GM19467 (cell line): ENCODE data around the gene CORO2A.

Experiments used
- ATAC-seq: cut with Tn5 transposase; IDR thresholded peaks from one replicate; pipeline ENCODE4 v1.9.1; 2021; ENCODE audit warnings: mild to moderate bottlenecking, moderate library complexity; ENCODE audit not compliant: unreplicated experiment

CORO2A gene

DNA sequence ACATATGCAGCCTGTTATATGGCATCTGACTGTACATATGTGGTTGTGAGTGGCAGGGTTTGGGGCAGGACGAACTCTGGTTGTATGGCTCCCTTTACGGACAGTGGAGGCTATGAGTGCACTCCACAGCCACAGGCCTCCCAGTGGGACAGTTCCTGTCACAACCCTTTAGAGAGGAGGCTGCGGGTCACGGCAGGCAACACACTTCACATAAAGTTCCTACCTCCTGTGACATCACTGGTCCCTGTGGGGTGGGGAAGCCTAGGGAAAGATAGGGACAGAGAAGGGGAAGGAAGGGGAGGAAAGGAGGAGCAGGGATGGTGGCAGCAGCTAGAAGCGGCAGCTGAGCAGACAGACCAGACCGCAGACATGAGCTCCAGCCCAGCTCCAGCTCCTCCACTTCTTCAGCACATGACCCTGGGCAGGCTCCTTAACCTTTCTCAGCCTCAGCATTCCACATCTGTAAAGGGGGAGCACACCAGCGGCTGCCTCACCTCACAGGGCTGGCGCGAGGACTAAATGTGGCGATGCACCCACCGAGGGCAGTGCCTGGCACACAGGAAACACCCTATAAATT lies 27.4 kb upstream of the CORO2A start:
- no peak for ATAC-seq

GRCh38 chr9:98219364-98219716 lies 26.9 kb upstream of the CORO2A start:
- ATAC-seq = no peak

GRCh38 chr9:98218562-98219363 lies 26.3 kb upstream of the CORO2A start:
- no peak for ATAC-seq

- no peak for ATAC-seq
Observed at GRCh38 chr9:98217255-98217654, 24.8 kb upstream of the CORO2A start.

- no peak for ATAC-seq
Observed at GRCh38 chr9:98216391-98216790, 24.0 kb upstream of the CORO2A start.

DNA sequence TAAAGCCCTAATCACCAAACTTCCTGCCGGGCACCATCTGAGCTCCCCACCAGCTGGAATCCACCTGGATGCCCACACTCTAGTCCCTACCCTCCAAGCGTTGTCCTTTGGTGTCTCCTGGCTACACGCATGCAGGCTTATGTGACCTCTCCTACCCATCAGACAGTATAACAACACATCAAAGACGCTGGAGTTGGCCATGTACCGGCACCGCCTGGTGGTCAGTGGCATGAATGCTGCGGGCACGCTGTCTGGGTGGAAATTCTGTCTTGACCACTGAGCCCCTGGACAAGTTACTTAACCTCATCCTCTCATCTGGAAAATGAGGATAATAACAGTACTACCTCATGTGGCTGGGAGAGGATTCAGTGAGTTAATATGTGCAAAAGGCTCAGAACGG lies 23.4 kb upstream of the CORO2A start:
- no peak for ATAC-seq

- no peak for ATAC-seq
Observed at GRCh38 chr9:98215271-98215670, 22.8 kb upstream of the CORO2A start.

- ATAC-seq = no peak
Observed at GRCh38 chr9:98214811-98215210, 22.4 kb upstream of the CORO2A start.

- no peak for ATAC-seq
Observed at GRCh38 chr9:98211260-98211659, 18.8 kb upstream of the CORO2A start.

GRCh38 chr9:98210435-98210834 lies 18.0 kb upstream of the CORO2A start:
- no peak for ATAC-seq

GRCh38 chr9:98209530-98209929 lies 17.1 kb upstream of the CORO2A start:
- ATAC-seq = no peak

DNA sequence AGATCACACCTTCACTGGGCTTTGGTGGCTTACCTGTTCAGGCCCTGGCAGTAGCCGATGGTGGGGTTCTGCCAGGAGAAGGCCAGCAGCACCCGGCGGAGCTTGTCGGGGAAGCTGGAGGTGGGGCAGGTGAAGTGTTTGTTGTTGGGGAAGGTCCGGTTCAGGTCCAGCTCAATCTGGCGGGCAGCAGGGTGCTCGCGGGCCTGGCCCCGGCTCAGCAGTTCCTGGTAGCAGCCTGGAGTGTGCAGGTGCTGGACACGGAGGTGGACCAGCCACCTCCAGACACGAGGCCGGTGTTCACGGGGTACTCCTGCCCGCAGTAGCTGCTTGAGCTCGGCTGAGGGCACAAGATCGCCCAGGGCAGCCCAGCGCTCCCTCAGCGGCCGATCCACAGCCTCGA lies 16.2 kb upstream of the CORO2A start:
- no peak for ATAC-seq

DNA sequence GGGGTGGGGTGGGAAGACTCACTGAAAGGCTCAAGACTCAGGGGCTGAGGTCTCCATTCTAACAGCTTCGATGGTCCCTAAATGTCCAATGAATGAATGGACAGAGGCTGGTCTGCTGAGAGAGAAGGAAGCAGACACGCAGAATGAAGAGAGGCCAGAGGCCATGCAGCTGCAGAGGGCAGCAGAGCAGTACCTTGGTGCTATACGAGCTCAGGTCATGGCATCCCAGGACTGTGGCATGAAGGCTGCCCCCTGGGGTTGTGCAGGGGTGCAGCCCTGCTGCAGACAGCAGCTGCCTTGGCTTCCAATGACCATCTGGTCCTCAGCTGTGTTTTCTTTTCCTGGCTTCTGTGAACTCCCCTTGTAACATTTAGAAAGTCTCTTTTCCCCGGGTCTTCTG lies 15.2 kb upstream of the CORO2A start:
- no peak for ATAC-seq

- no peak for ATAC-seq
Observed at GRCh38 chr9:98206754-98207153, 14.3 kb upstream of the CORO2A start.

DNA sequence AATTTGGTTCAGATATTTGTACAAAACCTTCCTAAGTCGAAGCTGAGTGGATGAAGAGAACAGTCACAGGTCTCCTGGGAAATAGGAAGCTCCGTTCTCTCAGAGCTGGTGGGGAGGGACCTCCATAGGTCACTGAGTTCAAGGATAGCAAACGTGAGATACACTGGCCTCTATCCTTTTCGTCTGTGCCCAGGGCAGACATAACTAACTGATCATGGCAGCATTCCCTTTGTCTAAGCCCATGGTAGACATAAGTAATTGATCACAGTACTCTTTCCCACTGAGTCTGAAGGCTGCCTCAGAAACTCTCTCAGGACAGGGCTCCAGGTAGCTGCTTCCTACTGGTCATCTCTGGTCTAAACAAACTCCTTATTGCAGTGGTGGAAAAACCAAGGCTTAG lies 12.3 kb upstream of the CORO2A start:
- ATAC-seq = no peak

DNA sequence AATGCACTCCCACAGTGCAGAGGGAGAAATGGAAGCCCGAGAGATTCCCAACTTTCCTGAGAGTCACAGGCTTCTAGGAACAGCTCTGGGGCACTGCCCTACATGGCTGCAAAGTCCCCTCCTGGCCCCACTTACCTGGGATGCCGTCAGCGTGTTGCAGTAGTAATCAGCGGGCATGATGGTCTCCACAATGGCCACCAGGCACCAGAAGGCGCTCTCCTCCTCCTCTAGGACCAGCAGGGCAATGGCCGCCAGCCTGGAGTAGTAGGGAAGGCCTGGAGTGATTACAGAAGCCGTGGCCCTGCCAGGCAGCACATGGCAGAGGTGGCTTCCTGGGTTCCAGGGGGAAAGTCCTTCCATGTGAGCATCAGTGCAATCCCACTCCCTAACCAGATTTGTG lies 10.7 kb upstream of the CORO2A start:
- no peak for ATAC-seq

GRCh38 chr9:98202252-98202651 lies 9.8 kb upstream of the CORO2A start:
- ATAC-seq = no peak

DNA sequence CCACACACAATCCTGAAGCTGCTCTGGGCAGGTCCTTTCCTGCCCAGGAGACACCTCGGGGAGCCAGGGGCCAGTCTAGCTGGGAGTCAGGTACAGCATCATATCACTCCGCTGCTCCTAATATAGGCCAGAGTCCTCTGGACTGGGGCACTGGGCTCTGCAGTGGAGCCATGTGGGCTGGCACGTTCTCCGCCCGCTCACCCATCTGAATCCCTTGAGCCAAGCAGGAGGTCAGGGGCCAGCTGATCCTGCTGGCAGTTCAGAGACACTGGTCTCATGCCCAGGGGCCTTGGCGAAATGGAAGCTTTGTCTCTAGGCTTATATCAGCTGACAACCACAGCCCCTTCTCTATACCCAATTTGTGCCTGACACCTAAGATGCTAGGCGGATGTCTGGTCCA lies 9.3 kb upstream of the CORO2A start:
- no peak for ATAC-seq

- no peak for ATAC-seq
Observed at GRCh38 chr9:98201102-98201501, 8.7 kb upstream of the CORO2A start.

GRCh38 chr9:98199388-98200033 lies 7.1 kb upstream of the CORO2A start:
- no peak for ATAC-seq

DNA sequence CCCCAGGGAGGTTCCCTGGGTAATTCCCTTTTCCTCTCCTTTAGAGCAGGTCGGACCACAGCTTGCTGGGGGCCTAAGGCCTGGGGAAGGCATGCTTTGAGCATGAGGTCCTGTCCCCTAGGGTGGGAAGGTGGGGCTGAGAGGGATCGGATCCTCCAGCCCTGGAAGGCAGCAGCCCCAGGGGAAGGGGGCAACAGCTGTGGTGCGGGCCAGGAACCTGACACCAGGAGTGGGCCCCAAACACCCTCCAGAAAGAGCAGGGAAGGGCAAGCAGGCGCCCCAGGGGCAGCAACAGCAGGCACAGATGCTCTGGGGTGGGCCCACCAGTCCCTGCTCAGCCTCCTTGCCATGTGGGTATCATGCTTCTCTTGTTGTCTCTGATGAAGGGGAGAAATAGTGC lies 3.2 kb upstream of the CORO2A start:
- no peak for ATAC-seq

- ATAC-seq = no peak
Observed at GRCh38 chr9:98193336-98193944, 1.0 kb upstream of the CORO2A start.
